Liver (tissue), 9 donors: ENCODE results near the gene PPP1R9A. TPM values are rescaled to one million over a fixed set of nuclear protein-coding genes. Genes with fewer than 3 reads are reported as not detected.

Experiments used
- DNase-seq: peaks from one replicate; pipeline ENCODE4 v3.0.0-alpha.2; 2017; ENCODE audit warnings: low spot score
- H3K27ac ChIP-seq, 2 donors: one replicate each; pipeline ENCODE4 v1.7.0; 2013; ENCODE audit warnings: inconsistent platforms in 2 of 2, low read length in 2 of 2, control low read depth in 1 of 2, low read depth in 1 of 2, mild to moderate bottlenecking in 1 of 2
- H3K27me3 ChIP-seq, 4 donors: one replicate each; pipeline versions ENCODE4 v1.6.1 to v1.7.0; 2013; ENCODE audit warnings: low read length in 3 of 4, inconsistent platforms in 1 of 4, mild to moderate bottlenecking in 1 of 4, moderate library complexity in 1 of 4; ENCODE audit not compliant: control insufficient read depth in 4 of 4, insufficient read depth in 4 of 4
- H3K36me3 ChIP-seq, 4 donors: one replicate each; pipeline versions ENCODE4 v1.6.1 to v1.7.0; 2013; ENCODE audit warnings: low read length in 3 of 4, mild to moderate bottlenecking in 3 of 4, low read depth in 1 of 4, moderate library complexity in 1 of 4; ENCODE audit not compliant: control insufficient read depth in 4 of 4, insufficient read depth in 3 of 4
- H3K4me1 ChIP-seq, 4 donors: one replicate each; pipeline versions ENCODE4 v1.6.1 to v1.7.0; 2013; ENCODE audit warnings: low read length in 3 of 4, mild to moderate bottlenecking in 3 of 4, moderate library complexity in 1 of 4; ENCODE audit not compliant: control insufficient read depth in 4 of 4, insufficient read depth in 4 of 4
- H3K4me3 ChIP-seq, 3 donors: one replicate each; pipeline versions ENCODE4 v1.6.1 to v1.7.0; 2013; ENCODE audit warnings: low read length in 3 of 3, control low read depth in 1 of 3, low read depth in 1 of 3, mild to moderate bottlenecking in 1 of 3
- H3K9ac ChIP-seq, 2 donors: one replicate each; pipeline ENCODE4 v1.7.0; 2013; ENCODE audit warnings: low read length in 2 of 2, mild to moderate bottlenecking in 2 of 2, moderate library complexity in 2 of 2, control low read depth in 1 of 2, low read depth in 1 of 2
- H3K9me3 ChIP-seq, 4 donors: one replicate each; pipeline versions ENCODE4 v1.6.1 to v1.7.0; 2013; ENCODE audit warnings: low read length in 3 of 4; ENCODE audit not compliant: control insufficient read depth in 4 of 4
- CTCF ChIP-seq: fragments of 150-350 bp; IDR thresholded peaks from 2 replicates; pipeline ENCODE4 v1.5.1; 2017; ENCODE audit warnings: improper control_type of control experiment, low read depth, low read length; ENCODE audit not compliant: missing input control
- EGR1 ChIP-seq, 2 donors: IDR thresholded peaks; 2 replicates each; pipeline ENCODE4 v1.6.1; 2016 to 2018; ENCODE audit warnings: antibody characterized with exemption in 2 of 2, low read depth in 2 of 2
- FOXA1 ChIP-seq: IDR thresholded peaks from 2 replicates; pipeline ENCODE4 v1.6.1; 2016; ENCODE audit warnings: antibody characterized with exemption
- FOXA2 ChIP-seq: IDR thresholded peaks from 2 replicates; pipeline ENCODE4 v1.6.1; 2016; ENCODE audit warnings: antibody characterized with exemption
- GABPA ChIP-seq, 2 donors: IDR thresholded peaks in 1 of 2; conservative IDR thresholded peaks in 1 of 2; 2 replicates each; pipeline ENCODE4 v1.6.1; 2016; ENCODE audit warnings: antibody characterized with exemption in 2 of 2, mild to moderate bottlenecking in 1 of 2, moderate library complexity in 1 of 2
- HNF4A ChIP-seq, 2 donors: conservative IDR thresholded peaks; 2 replicates each; pipeline ENCODE4 v1.6.1; 2016; ENCODE audit warnings: antibody characterized with exemption in 2 of 2, mild to moderate bottlenecking in 2 of 2
- HNF4G ChIP-seq: IDR thresholded peaks from 2 replicates; pipeline ENCODE4 v1.6.1; 2016; ENCODE audit warnings: antibody characterized with exemption
- JUND ChIP-seq, 2 donors: IDR thresholded peaks; 2 replicates each; pipeline ENCODE4 v1.6.1; 2016; ENCODE audit warnings: antibody characterized with exemption in 2 of 2
- MAX ChIP-seq: IDR thresholded peaks from 2 replicates; pipeline ENCODE4 v1.6.1; 2016; ENCODE audit warnings: antibody characterized with exemption
- NR2F2 ChIP-seq: IDR thresholded peaks from 2 replicates; pipeline ENCODE4 v1.6.1; 2016; ENCODE audit warnings: antibody characterized with exemption
- RAD21 ChIP-seq, 2 donors: IDR thresholded peaks; 2 replicates each; pipeline ENCODE4 v1.6.1; 2016; ENCODE audit warnings: antibody characterized with exemption in 2 of 2, mild to moderate bottlenecking in 2 of 2
- RXRA ChIP-seq, 2 donors: IDR thresholded peaks; 2 replicates each; pipeline ENCODE4 v1.6.1; 2017 to 2018; ENCODE audit warnings: antibody characterized with exemption in 2 of 2, mild to moderate bottlenecking in 1 of 2
- TAF1 ChIP-seq: conservative IDR thresholded peaks from 2 replicates; pipeline ENCODE4 v1.6.1; 2016; ENCODE audit warnings: antibody characterized with exemption, mild to moderate bottlenecking
- YY1 ChIP-seq: IDR thresholded peaks from 2 replicates; pipeline ENCODE4 v1.6.1; 2016; ENCODE audit warnings: antibody characterized with exemption, mild to moderate bottlenecking
- ZBTB33 ChIP-seq: IDR thresholded peaks from 2 replicates; pipeline ENCODE4 v1.6.1; 2016; ENCODE audit warnings: antibody characterized with exemption
- WGBS: extraction: QIAGEN DNeasy Blood & Tissue Kit; methylation state at CpG from one replicate; pipeline ENCODE4 v1.1.7; 2013; 5-methylcytosine and 5-hydroxymethylcytosine counted together
- polyA plus RNA-seq, 2 donors: library from polyadenylated mRNA; stranded (reverse) in 1 of 2; unstranded in 1 of 2; fragments of 200-250 nt in 1 of 2; fragments of >200 nt in 1 of 2; fragmentation: Nextera tagmentation in 1 of 2; extraction: Ambion mirVana in 1 of 2; gene quantifications; one replicate each; pipeline versions ENCODE4 v1.2.1 to v1.2.3, GENCODE V29; 2013 to 2015
- total RNA-seq, 2 donors: library from RNA; depleted of rRNA; stranded (reverse); fragments of >200 nt; gene quantifications; one replicate each; pipeline ENCODE4 v1.2.3, GENCODE V29; 2014
- TF ChIP-seq, protein P1 (sequence below): IDR thresholded peaks from 2 replicates; pipeline ENCODE4 v1.6.1; 2016; ENCODE audit warnings: antibody characterized with exemption
- TF ChIP-seq, protein P2 (sequence below): IDR thresholded peaks from 2 replicates; pipeline ENCODE4 v1.6.1; 2016; ENCODE audit warnings: antibody characterized with exemption, mild to moderate bottlenecking
- donor health status: healthy.
- donor health status: healthy.
- donor health status: healthy.
- donor health status: healthy.
- donor health status: healthy.

Gene PPP1R9A
- total and polyA plus RNA-seq, 4 donors, result 0.17 to 5.4 (median 2.7) TPM

GRCh38 chr7:95045236-95045923, 138.0 kb downstream of the PPP1R9A start:
- Histone ChIP-seq H3K4me1 (no peaks in the 10 kb centered on the region), H3K27ac (no peak overlapping the region), H3K9ac (no peak overlapping the region), H3K27me3 (peaks cover 0 to 2% (median 0%) of the 10 kb centered on the region in 4 donors), H3K4me3 (no peak overlapping the region), H3K36me3 (no peaks in the 10 kb centered on the region), H3K9me3 (no peaks in the 10 kb centered on the region)
- 92% methylated on average over 8 of the region's 8 CpGs for WGBS
- TF ChIP-seq MAX (no peak), RAD21 (IDR thresholded peaks at IDR 0.05) (peak; percentile 49 to 54), RXRA (IDR thresholded peaks at IDR 0.05) (no peak)
- no peak for DNase-seq

- Histone ChIP-seq H3K4me3 (no peak overlapping the region), H3K9me3 (no peaks in the 10 kb centered on the region), H3K27me3 (peaks cover 0 to 2% (median 0%) of the 10 kb centered on the region in 4 donors), H3K4me1 (no peaks in the 10 kb centered on the region), H3K36me3 (no peaks in the 10 kb centered on the region), H3K27ac (no peak overlapping the region), H3K9ac (no peak overlapping the region)
- no peak for DNase-seq
- 72% methylated on average over 7 of the region's 7 CpGs for WGBS
- TF ChIP-seq YY1, result no peak
- TF ChIP-seq EGR1 (IDR thresholded peaks at IDR 0.05; ENCODE audit: low read depth in 2 of 2), result no peak
- no peak for TF ChIP-seq RXRA (IDR thresholded peaks at IDR 0.05)
- TF ChIP-seq TAF1, result no peak
- TF ChIP-seq CTCF, result no peak
- TF ChIP-seq HNF4G, result no peak
- no peak for TF ChIP-seq GABPA (IDR thresholded peaks at IDR 0.05 in 1 of 2, conservative IDR thresholded peaks at IDR 0.05 in 1 of 2)
- TF ChIP-seq, protein P1, sequence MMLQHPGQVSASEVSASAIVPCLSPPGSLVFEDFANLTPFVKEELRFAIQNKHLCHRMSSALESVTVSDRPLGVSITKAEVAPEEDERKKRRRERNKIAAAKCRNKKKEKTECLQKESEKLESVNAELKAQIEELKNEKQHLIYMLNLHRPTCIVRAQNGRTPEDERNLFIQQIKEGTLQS, result no peak
- TF ChIP-seq MAX, result no peak
- TF ChIP-seq FOXA1, result no peak
Measured at GRCh38 chr7:95046494-95047240, 139.3 kb downstream of the PPP1R9A start.

- Histone ChIP-seq H3K9me3 (no peaks in the 10 kb centered on the region), H3K27me3 (peaks cover 0 to 2% (median 0%) of the 10 kb centered on the region in 4 donors), H3K36me3 (no peaks in the 10 kb centered on the region), H3K4me3 (no peak overlapping the region), H3K27ac (no peak overlapping the region), H3K9ac (no peak overlapping the region), H3K4me1 (no peaks in the 10 kb centered on the region)
- DNase-seq, result no peak
- TF ChIP-seq JUND (IDR thresholded peaks at IDR 0.05), result no peak
- TF ChIP-seq EGR1 (IDR thresholded peaks at IDR 0.05; ENCODE audit: low read depth in 2 of 2), result no peak
- no peak for TF ChIP-seq FOXA2
- TF ChIP-seq TAF1, result no peak
- no peak for TF ChIP-seq RAD21 (IDR thresholded peaks at IDR 0.05)
- TF ChIP-seq HNF4A (conservative IDR thresholded peaks at IDR 0.05), result no peak
- no peak for TF ChIP-seq NR2F2
- no peak for TF ChIP-seq MAX
- no peak for TF ChIP-seq ZBTB33
- TF ChIP-seq YY1, result no peak
- TF ChIP-seq, protein P2, sequence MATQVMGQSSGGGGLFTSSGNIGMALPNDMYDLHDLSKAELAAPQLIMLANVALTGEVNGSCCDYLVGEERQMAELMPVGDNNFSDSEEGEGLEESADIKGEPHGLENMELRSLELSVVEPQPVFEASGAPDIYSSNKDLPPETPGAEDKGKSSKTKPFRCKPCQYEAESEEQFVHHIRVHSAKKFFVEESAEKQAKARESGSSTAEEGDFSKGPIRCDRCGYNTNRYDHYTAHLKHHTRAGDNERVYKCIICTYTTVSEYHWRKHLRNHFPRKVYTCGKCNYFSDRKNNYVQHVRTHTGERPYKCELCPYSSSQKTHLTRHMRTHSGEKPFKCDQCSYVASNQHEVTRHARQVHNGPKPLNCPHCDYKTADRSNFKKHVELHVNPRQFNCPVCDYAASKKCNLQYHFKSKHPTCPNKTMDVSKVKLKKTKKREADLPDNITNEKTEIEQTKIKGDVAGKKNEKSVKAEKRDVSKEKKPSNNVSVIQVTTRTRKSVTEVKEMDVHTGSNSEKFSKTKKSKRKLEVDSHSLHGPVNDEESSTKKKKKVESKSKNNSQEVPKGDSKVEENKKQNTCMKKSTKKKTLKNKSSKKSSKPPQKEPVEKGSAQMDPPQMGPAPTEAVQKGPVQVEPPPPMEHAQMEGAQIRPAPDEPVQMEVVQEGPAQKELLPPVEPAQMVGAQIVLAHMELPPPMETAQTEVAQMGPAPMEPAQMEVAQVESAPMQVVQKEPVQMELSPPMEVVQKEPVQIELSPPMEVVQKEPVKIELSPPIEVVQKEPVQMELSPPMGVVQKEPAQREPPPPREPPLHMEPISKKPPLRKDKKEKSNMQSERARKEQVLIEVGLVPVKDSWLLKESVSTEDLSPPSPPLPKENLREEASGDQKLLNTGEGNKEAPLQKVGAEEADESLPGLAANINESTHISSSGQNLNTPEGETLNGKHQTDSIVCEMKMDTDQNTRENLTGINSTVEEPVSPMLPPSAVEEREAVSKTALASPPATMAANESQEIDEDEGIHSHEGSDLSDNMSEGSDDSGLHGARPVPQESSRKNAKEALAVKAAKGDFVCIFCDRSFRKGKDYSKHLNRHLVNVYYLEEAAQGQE, result no peak
- TF ChIP-seq, protein P1, result no peak
Measured at GRCh38 chr7:95047291-95047690, 139.9 kb downstream of the PPP1R9A start.
